ENCODE data around the gene TSPEAR. TPM values are rescaled to one million over a fixed set of nuclear protein-coding genes. Genes with fewer than 3 reads are reported as not detected.

The TSPEAR gene
- total and polyA plus RNA-seq, 9 of the 15 experiments (the other 6 are each of a cell fraction or from before 2014, with no cell fraction given), result not detected

GRCh38 chr21:44593598-44594405 lies 117.6 kb downstream of the TSPEAR start (continued):
- TF ChIP-seq EGR1 (conservative IDR thresholded peaks at IDR 0.05) (no peak), SRSF3 (IDR thresholded peaks at IDR 0.05; ENCODE audit: insufficient read depth, low read length) (no peak), SNAPC5 (CRISPR knock-in tag; IDR thresholded peaks at IDR 0.05) (no peak), ZNF444 (CRISPR knock-in tag; IDR thresholded peaks at IDR 0.05) (no peak), COPS2 (conservative IDR thresholded peaks at IDR 0.05) (no peak), USF2 (CRISPR knock-in tag; IDR thresholded peaks at IDR 0.05) (no peak), CBFA2T2 (conservative IDR thresholded peaks at IDR 0.05) (peak; percentile 94), E2F5 (CRISPR knock-in tag; IDR thresholded peaks at IDR 0.05) (no peak), MEF2D (tag; conservative IDR thresholded peaks at IDR 0.05; ENCODE audit: low read depth) (peak; percentile 79), KAT2B (IDR thresholded peaks at IDR 0.05; ENCODE audit: low read depth, low read length) (peak; percentile 39), GTF2B (IDR thresholded peaks at IDR 0.05; ENCODE audit: extremely low read depth, insufficient read length) (no peak), PATZ1 (CRISPR knock-in tag; IDR thresholded peaks at IDR 0.05; ENCODE audit: borderline replicate concordance) (no peak), NBN (IDR thresholded peaks at IDR 0.05; ENCODE audit: low read depth) (peak; percentile 79), CHD4 (IDR thresholded peaks at IDR 0.05; ENCODE audit: insufficient read depth, insufficient replicate concordance, low read depth, low read length, poor library complexity, severe bottlenecking) (no peak), ZNF282 (CRISPR knock-in tag; IDR thresholded peaks at IDR 0.05) (no peak), ZNF445 (CRISPR knock-in tag; IDR thresholded peaks at IDR 0.05; ENCODE audit: low read depth) (no peak), THAP7 (CRISPR knock-in tag; IDR thresholded peaks at IDR 0.05) (no peak), DIDO1 (tag; IDR thresholded peaks at IDR 0.05; ENCODE audit: low read depth) (peak; percentile 60; the same call in 1 of the 2 replicates), ZNF165 (CRISPR knock-in tag; IDR thresholded peaks at IDR 0.05; ENCODE audit: borderline replicate concordance) (no peak), NR2F6 (CRISPR knock-in tag; IDR thresholded peaks at IDR 0.05) (no peak), DACH1 (IDR thresholded peaks at IDR 0.05; ENCODE audit: partially characterized antibody) (no peak), WHSC1 (IDR thresholded peaks at IDR 0.05; ENCODE audit: low read length) (no peak), DMBX1 (CRISPR knock-in tag; IDR thresholded peaks at IDR 0.05; ENCODE audit: borderline replicate concordance) (peak; percentile 17; the same call in 1 of the 2 replicates)
